Measurements from ENCODE around the gene MAP3K4. TPM values are rescaled to one million over a fixed set of nuclear protein-coding genes. Genes with fewer than 3 reads are reported as not detected.

The MAP3K4 gene
- total RNA-seq, 6 donors from 2014 or later, result 23.7 to 52.1 (median 40.5) TPM

- TF ChIP-seq POLR2A (IDR thresholded peaks at IDR 0.05), result no peak
- no peak for TF ChIP-seq EP300 (IDR thresholded peaks at IDR 0.05)
- no peak for TF ChIP-seq POLR2AphosphoS5 (IDR thresholded peaks at IDR 0.05)
- TF ChIP-seq CTCF (IDR thresholded peaks at IDR 0.05), result no peak
- Histone ChIP-seq H3K27ac (no peak overlapping the region), H3K4me3 (no peak overlapping the region), H3K9me3 (no peaks in the 10 kb centered on the region), H3K27me3 (no peaks in the 10 kb centered on the region), H3K4me1 (peaks cover 0 to 4% (median 0%) of the 10 kb centered on the region in 4 donors), H3K36me3 (no peaks in the 10 kb centered on the region)
- 79 to 81% methylated on average over 8 of the region's 8 CpGs for WGBS, 2 donors
- ATAC-seq (ENCODE audit: low FRiP score in 2 of 2) (no peak), DNase-seq (no peak)
Measured at GRCh38 chr6:160956300-160957035, 35.1 kb upstream of the MAP3K4 start.

DNA sequence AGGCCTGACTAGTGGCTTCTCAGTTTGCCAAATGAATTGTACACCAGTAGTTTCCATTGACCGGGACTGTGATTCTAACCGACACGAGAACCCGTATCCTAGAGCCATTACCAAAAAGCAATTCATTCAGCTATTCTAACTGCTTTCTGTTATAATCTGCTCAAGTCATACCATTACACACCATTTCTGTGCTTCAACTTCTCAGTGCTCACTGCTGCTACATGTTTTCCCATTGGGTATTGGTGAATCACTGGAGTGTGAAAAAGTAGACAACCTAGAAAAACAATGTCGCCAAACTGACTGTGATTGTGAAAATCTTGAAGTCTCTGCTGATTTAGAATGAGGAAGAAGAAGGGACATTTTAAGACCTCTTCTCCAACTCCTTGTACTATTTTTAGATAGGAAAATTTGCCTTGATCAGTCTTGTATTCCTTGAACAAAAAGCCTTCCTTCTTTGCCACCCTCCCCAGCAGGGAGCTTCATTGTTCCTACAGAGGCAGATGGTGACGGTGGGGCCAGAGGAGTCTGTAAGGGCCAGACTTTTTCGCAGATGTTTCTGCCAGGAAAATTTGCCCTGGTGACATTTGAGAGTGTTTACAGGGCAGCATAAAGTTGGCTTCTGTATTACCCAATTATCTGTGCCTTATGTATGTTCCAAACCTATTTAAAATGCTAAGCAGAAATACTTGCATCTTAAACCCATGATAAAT, 31.7 kb upstream of the MAP3K4 start:
- no peak for ATAC-seq (ENCODE audit: low FRiP score in 2 of 2)
- DNase-seq, result no peak
- H3K36me3 ChIP-seq, result no peaks in the 10 kb centered on the region
- no peak for TF ChIP-seq POLR2AphosphoS5 (IDR thresholded peaks at IDR 0.05)
- no peak for TF ChIP-seq CTCF (IDR thresholded peaks at IDR 0.05)
- no peak for TF ChIP-seq EP300 (IDR thresholded peaks at IDR 0.05)
- no peak overlapping the region for H3K27ac ChIP-seq
- H3K4me3 ChIP-seq, result no peak overlapping the region
- H3K4me1 ChIP-seq, result no peaks in the 10 kb centered on the region
- 81 to 87% methylated on average over 7 of the region's 7 CpGs for WGBS, 2 donors
- H3K27me3 ChIP-seq, result no peaks in the 10 kb centered on the region
- H3K9me3 ChIP-seq, result no peaks in the 10 kb centered on the region

DNA sequence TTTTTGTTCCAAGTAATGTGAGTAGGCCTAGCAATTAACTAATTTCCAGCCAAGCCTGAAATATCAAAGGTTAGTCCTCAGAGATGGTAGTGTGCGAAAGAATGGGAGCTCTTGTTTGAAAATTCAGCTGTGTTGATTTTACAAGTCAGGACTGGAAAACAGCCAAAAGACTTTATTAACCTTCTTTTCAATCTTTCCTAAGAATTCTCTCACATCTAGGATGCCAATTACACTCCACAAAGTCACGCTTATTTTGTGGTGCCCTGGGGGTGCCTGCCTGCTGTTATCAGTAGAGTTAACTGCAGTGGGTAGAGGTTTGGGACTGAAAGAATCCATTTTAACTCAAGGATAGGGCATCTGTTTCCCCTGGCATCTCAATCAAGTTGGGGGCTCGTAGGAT, 30.7 kb upstream of the MAP3K4 start:
- DNase-seq (no peak), ATAC-seq (ENCODE audit: low FRiP score in 2 of 2) (no peak)
- Histone ChIP-seq H3K4me3 (no peak overlapping the region), H3K27ac (no peak overlapping the region), H3K27me3 (no peaks in the 10 kb centered on the region), H3K36me3 (no peaks in the 10 kb centered on the region), H3K4me1 (no peaks in the 10 kb centered on the region), H3K9me3 (no peaks in the 10 kb centered on the region)
- TF ChIP-seq CTCF (IDR thresholded peaks at IDR 0.05) (no peak), POLR2AphosphoS5 (IDR thresholded peaks at IDR 0.05) (no peak), POLR2A (IDR thresholded peaks at IDR 0.05) (no peak), EP300 (IDR thresholded peaks at IDR 0.05) (no peak)
- 69 to 71% methylated on average over 3 of the region's 3 CpGs for WGBS, 2 donors

GRCh38 chr6:160962835-160963623, 28.5 kb upstream of the MAP3K4 start:
- H3K36me3 ChIP-seq, result no peaks in the 10 kb centered on the region
- H3K9me3 ChIP-seq, result no peaks in the 10 kb centered on the region
- WGBS, 2 donors, result 83 to 89% methylated on average over 10 to 15 of the region's 15 CpGs
- ATAC-seq (ENCODE audit: low FRiP score in 2 of 2) (no peak), DNase-seq (peak in 1 of 2 donors; percentile 47)
- H3K27me3 ChIP-seq, result no peaks in the 10 kb centered on the region
- no peak overlapping the region for H3K27ac ChIP-seq
- no peak overlapping the region for H3K4me3 ChIP-seq
- TF ChIP-seq EP300 (IDR thresholded peaks at IDR 0.05), result no peak
- no peak for TF ChIP-seq POLR2A (IDR thresholded peaks at IDR 0.05)
- TF ChIP-seq POLR2AphosphoS5 (IDR thresholded peaks at IDR 0.05), result no peak
- TF ChIP-seq CTCF (IDR thresholded peaks at IDR 0.05), result no peak
- no peaks in the 10 kb centered on the region for H3K4me1 ChIP-seq
